ENCODE measurements around the gene NFATC1.

NFATC1 gene

GRCh38 chr18:79395761-79396404 lies at the start of gene NFATC1:
Gene NFATC1, plus strand, starts transcription at chr18:79395930. Its CDS starts 295 bp downstream, at chr18:79396225.
- no peak for DNase-seq (ENCODE audit: low spot score)

GRCh38 chr18:79345981-79346380 lies 49.7 kb upstream of the NFATC1 start:
- DNase-seq (ENCODE audit: low spot score): no peak

GRCh38 chr18:79348066-79348465 lies 47.7 kb upstream of the NFATC1 start:
- no peak for DNase-seq (ENCODE audit: low spot score)

- DNase-seq (ENCODE audit: low spot score): no peak
Measured at GRCh38 chr18:79352432-79352831, 43.3 kb upstream of the NFATC1 start.

- peak; percentile 55 for DNase-seq (ENCODE audit: low spot score)
Measured at GRCh38 chr18:79353267-79353666, 42.5 kb upstream of the NFATC1 start.

- DNase-seq (ENCODE audit: low spot score): no peak
Measured at GRCh38 chr18:79354350-79354749, 41.4 kb upstream of the NFATC1 start.

GRCh38 chr18:79355433-79356335 lies 40.0 kb upstream of the NFATC1 start:
- no peak for DNase-seq (ENCODE audit: low spot score)

- DNase-seq (ENCODE audit: low spot score): no peak
Measured at GRCh38 chr18:79356435-79356834, 39.3 kb upstream of the NFATC1 start.

GRCh38 chr18:79360933-79361332 lies 34.8 kb upstream of the NFATC1 start:
- DNase-seq (ENCODE audit: low spot score): no peak

- no peak for DNase-seq (ENCODE audit: low spot score)
Measured at GRCh38 chr18:79361766-79362522, 33.8 kb upstream of the NFATC1 start.

GRCh38 chr18:79365701-79366100 lies 30.0 kb upstream of the NFATC1 start:
- DNase-seq (ENCODE audit: low spot score): no peak

- no peak for DNase-seq (ENCODE audit: low spot score)
Measured at GRCh38 chr18:79366177-79367094, 29.3 kb upstream of the NFATC1 start.

- no peak for DNase-seq (ENCODE audit: low spot score)
Measured at GRCh38 chr18:79367480-79367879, 28.2 kb upstream of the NFATC1 start.

- DNase-seq (ENCODE audit: low spot score): no peak
Measured at GRCh38 chr18:79367989-79368388, 27.7 kb upstream of the NFATC1 start.

- no peak for DNase-seq (ENCODE audit: low spot score)
Measured at GRCh38 chr18:79368681-79369080, 27.0 kb upstream of the NFATC1 start.

GRCh38 chr18:79371561-79372121 lies 24.1 kb upstream of the NFATC1 start:
- DNase-seq (ENCODE audit: low spot score): no peak

GRCh38 chr18:79372461-79372860 lies 23.3 kb upstream of the NFATC1 start:
- DNase-seq (ENCODE audit: low spot score): no peak

- DNase-seq (ENCODE audit: low spot score): peak; percentile 73
Measured at GRCh38 chr18:79372991-79373390, 22.7 kb upstream of the NFATC1 start.

- DNase-seq (ENCODE audit: low spot score): no peak
Measured at GRCh38 chr18:79373736-79374135, 22.0 kb upstream of the NFATC1 start.

- no peak for DNase-seq (ENCODE audit: low spot score)
Measured at GRCh38 chr18:79374408-79375171, 21.1 kb upstream of the NFATC1 start.

All from globus pallidus (tissue), 1 donor.